Neural cell (in vitro differentiated cells): ENCODE data around the gene CACNA2D4.

Source experiments
- EP300 ChIP-seq: fragments of 450-650 bp; conservative IDR thresholded peaks from 2 replicates; pipeline ENCODE4 v1.6.1; 2014; ENCODE audit warnings: antibody characterized with exemption, mild to moderate bottlenecking, moderate library complexity; ENCODE audit not compliant: poor library complexity, severe bottlenecking
- EZH2 ChIP-seq: fragments of 200-600, 300-800 bp; shearing (Covaris generic), sonication (generic); IDR thresholded peaks from 2 replicates; pipeline ENCODE4 v1.6.1; 2014; ENCODE audit warnings: antibody characterized with exemption, low read length, borderline replicate concordance, mild to moderate bottlenecking; ENCODE audit not compliant: insufficient read depth, poor library complexity, severe bottlenecking
- MXI1 ChIP-seq: fragments of 450-650 bp; conservative IDR thresholded peaks from 2 replicates; pipeline ENCODE4 v1.6.1; 2014; ENCODE audit warnings: antibody characterized with exemption, mild to moderate bottlenecking; ENCODE audit not compliant: poor library complexity, severe bottlenecking
- POLR2AphosphoS5 ChIP-seq: IDR thresholded peaks from 2 replicates; pipeline ENCODE4 v1.6.1; 2012
- RAD21 ChIP-seq: fragments of 450-650 bp; conservative IDR thresholded peaks from 2 replicates; pipeline ENCODE4 v1.6.1; 2014; ENCODE audit warnings: antibody characterized with exemption, mild to moderate bottlenecking, moderate library complexity
- SMC3 ChIP-seq: fragments of 450-650 bp; conservative IDR thresholded peaks from 2 replicates; pipeline ENCODE4 v1.6.1; 2014; ENCODE audit warnings: antibody characterized with exemption, mild to moderate bottlenecking, moderate library complexity; ENCODE audit not compliant: poor library complexity
- TAF1 ChIP-seq: IDR thresholded peaks from 2 replicates; pipeline ENCODE4 v1.6.1; 2012; ENCODE audit warnings: low read depth
- TF ChIP-seq, protein P1 (sequence below): fragments of 450-650 bp; IDR thresholded peaks from 2 replicates; pipeline ENCODE4 v1.5.1; 2014; ENCODE audit warnings: antibody characterized with exemption, mild to moderate bottlenecking, moderate library complexity; ENCODE audit not compliant: poor library complexity, severe bottlenecking
- TF ChIP-seq, protein P2 (sequence below): IDR thresholded peaks from 2 replicates; pipeline ENCODE4 v1.6.1; 2012; ENCODE audit warnings: borderline replicate concordance

DNA sequence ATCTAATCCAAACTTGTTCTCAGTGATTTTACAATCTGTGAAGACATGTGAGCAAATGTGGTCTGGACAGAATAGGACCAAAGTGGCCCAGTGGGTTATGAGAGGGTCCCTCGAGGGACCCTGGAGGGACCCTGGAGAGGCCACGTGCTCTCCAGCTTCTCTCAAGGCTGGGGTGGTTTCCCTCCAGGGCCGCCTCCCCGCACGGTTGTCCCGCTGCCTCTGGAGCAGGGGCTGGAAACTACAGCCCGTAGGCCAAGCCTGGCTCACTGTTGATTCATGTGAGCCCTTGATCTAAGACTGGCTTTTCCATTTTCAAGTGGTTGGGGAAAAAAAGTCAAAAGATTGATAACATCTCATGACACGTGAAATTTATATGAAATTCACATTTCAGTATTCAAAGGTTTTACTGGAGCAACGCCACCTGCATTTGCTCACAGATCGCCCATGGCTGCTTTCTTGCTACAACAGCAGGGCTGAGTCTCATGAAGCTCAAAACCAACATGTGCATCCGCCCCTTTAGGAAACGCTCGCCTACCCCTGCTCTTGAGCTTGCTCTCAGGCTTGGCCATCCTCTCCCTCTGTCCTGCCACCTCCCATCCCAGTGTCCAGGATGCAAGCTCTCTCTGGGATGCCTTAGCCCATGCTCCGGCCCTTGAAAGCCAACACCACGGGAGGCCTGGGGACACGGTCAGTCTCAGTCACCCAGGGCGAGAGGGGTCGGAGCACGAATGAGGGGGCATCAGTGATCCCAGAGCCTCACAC, 110.2 kb downstream of the CACNA2D4 start:
- TF ChIP-seq, protein P1, sequence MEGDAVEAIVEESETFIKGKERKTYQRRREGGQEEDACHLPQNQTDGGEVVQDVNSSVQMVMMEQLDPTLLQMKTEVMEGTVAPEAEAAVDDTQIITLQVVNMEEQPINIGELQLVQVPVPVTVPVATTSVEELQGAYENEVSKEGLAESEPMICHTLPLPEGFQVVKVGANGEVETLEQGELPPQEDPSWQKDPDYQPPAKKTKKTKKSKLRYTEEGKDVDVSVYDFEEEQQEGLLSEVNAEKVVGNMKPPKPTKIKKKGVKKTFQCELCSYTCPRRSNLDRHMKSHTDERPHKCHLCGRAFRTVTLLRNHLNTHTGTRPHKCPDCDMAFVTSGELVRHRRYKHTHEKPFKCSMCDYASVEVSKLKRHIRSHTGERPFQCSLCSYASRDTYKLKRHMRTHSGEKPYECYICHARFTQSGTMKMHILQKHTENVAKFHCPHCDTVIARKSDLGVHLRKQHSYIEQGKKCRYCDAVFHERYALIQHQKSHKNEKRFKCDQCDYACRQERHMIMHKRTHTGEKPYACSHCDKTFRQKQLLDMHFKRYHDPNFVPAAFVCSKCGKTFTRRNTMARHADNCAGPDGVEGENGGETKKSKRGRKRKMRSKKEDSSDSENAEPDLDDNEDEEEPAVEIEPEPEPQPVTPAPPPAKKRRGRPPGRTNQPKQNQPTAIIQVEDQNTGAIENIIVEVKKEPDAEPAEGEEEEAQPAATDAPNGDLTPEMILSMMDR, result no peak
- TF ChIP-seq EZH2 (no peak), SMC3 (no peak), POLR2AphosphoS5 (no peak), EP300 (no peak), TAF1 (no peak), MXI1 (no peak), RAD21 (no peak)
- TF ChIP-seq, protein P2, sequence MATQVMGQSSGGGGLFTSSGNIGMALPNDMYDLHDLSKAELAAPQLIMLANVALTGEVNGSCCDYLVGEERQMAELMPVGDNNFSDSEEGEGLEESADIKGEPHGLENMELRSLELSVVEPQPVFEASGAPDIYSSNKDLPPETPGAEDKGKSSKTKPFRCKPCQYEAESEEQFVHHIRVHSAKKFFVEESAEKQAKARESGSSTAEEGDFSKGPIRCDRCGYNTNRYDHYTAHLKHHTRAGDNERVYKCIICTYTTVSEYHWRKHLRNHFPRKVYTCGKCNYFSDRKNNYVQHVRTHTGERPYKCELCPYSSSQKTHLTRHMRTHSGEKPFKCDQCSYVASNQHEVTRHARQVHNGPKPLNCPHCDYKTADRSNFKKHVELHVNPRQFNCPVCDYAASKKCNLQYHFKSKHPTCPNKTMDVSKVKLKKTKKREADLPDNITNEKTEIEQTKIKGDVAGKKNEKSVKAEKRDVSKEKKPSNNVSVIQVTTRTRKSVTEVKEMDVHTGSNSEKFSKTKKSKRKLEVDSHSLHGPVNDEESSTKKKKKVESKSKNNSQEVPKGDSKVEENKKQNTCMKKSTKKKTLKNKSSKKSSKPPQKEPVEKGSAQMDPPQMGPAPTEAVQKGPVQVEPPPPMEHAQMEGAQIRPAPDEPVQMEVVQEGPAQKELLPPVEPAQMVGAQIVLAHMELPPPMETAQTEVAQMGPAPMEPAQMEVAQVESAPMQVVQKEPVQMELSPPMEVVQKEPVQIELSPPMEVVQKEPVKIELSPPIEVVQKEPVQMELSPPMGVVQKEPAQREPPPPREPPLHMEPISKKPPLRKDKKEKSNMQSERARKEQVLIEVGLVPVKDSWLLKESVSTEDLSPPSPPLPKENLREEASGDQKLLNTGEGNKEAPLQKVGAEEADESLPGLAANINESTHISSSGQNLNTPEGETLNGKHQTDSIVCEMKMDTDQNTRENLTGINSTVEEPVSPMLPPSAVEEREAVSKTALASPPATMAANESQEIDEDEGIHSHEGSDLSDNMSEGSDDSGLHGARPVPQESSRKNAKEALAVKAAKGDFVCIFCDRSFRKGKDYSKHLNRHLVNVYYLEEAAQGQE, result no peak
